SHP77 (cell line): ENCODE results near the gene FAM163B.

Source experiments
- DNase-seq, 2 experiments: peaks; one replicate each; lab custom pipeline; 2025; lab: John Stamatoyannopoulos, UW

The FAM163B gene

DNA sequence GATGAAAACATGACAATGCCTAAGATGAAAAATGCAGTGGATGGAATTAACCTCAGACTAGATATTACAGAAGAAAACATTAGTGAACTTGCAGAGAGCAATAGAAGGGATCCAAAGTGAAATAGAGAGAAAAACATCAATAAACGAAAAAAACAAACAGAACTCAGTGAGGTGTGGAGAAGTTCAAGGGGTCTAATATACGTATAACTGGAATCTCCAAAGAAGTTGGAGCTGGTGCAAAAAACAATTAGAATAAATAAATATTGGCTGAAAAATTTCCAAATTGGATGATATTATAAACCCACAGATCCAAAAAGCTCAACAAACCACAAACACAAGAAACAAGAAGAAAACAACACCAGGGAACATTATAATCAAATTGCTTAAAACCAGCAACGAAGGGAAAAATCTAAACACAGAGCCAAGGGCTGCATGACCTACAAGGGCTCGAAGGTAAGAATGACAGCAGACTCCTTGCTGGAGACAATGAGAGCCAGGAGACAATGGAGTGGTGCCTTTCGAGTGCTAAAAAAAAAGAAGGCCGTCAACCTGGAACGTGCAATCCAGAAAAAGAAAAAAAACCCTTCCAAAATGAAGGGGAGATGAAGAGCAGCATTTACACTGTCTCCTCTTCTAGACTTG lies 11.8 kb downstream of the FAM163B start:
- no peak for DNase-seq

DNA sequence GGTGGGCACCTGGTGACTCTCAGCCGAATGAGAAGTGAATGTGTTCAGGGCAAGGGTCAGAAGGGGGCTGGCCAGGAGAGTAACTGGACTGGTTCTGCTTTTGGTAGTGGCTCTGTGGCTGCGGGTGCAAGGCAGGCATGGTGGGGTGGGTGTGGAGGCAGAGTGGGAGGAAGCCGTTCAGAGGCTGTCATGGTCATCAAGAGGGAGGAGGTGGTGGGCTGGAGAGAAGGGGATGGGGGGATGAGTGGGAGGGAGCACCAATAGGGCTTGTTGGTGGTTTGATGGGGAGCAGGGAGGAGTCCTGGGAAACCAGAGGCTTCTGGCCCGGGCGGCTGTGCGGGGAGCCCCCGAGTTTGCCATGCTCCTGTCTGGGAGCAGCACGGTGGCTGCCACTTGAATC lies 13.3 kb downstream of the FAM163B start:
- DNase-seq = no peak

DNA sequence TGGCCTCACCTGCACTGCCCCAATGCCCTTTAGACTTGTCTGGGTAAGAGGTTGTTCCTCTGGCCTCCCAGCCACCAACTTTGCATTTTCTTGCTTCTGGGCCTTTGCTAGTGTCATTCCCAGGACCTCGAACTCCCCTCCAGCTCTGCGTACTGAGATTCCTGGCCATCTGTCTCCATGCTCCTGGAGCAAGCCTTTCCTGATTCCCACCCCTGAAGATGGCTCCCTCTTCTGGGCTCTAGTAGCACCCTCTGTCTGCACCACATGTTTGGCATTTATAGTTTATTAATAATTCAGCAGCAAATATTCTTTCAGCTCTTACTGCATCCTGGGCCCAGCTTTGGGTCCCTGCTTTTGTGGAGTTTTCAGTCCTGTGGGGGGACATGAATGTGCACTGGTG lies 14.9 kb downstream of the FAM163B start:
- no peak for DNase-seq

DNA sequence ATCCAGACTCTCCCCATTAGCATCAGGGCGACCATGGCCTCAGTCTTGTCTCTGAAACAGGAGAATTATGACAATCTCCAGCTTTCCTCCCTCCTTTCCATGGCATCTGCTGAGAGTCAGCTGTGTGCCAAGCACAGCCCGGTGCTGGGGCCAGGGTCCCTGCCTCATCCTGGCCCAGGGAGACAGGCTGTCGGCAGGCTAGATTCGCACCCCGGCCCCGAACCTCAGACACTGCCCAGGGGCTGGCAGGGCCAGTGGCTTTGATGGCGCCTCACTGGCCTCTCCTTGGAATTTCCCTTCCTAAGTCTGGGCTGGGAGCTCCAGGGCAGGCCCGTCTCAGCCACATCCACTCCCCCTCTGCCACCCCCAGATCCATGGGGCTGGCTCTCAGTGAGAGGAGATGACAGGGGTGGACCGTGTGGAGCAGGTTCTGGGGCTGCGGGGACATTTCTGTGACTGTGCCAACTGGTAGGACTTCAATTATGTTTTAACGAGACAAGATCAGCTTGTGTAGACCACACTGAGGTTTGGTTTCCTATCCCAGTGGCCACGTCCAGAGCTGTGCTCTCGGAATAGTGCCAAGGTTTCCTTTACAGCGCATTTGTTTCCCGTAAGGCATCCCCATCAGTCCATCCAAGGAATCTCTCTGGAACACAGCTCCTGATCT lies 15.5 kb downstream of the FAM163B start:
- DNase-seq = no peak

DNA sequence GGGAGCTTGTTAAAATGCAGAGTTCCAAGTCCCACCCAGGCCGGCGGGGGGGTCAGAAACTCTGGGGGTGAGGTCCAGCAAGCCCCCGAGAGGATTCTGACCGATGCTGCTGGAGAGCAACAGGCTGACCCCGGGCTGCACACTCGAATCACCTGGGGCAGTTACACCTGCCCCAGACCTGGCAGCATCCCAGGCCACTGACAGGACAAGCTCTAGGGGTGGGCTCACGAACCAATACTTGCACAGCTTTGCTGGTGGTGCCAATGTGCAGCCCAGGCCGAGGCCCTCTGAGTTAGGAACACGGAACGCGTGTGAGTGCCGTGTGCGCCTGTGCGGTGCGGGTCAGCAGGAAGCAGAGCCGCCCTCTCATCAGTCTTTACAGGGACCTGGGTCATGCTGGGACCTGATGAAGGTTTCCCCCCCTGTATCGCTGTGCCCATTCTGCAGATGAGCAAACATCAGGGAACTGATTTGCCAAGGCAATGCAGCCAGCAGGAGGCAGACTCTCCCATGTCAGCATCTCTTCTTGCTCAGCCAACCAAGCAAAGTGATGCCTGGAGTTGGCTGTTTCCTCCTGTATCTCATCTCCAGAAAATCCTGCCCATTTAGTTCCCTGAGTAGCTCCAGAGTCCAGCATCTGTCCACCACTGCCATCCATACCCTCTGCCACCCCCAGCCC lies 16.3 kb downstream of the FAM163B start:
- no peak for DNase-seq

DNA sequence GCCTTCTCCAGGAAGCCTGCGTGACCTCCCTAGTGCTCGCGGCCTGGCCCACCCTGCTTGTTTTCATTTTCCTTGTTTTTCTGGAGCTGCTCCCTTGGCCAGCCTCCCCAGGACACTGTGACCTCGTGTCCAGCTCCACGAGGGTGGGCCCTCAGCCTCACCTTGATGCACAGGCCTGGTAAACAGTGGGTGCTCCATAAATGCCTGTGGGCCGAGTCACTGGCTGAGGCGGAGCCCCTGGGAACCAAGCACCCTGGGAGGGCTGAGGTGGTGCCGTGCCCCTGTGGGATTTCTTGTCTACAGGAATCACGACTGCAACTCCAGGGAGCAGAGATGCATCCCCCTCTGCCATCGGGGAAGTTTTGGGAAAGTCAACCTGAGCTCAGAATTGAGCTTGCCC lies 17.2 kb downstream of the FAM163B start:
- no peak for DNase-seq

DNA sequence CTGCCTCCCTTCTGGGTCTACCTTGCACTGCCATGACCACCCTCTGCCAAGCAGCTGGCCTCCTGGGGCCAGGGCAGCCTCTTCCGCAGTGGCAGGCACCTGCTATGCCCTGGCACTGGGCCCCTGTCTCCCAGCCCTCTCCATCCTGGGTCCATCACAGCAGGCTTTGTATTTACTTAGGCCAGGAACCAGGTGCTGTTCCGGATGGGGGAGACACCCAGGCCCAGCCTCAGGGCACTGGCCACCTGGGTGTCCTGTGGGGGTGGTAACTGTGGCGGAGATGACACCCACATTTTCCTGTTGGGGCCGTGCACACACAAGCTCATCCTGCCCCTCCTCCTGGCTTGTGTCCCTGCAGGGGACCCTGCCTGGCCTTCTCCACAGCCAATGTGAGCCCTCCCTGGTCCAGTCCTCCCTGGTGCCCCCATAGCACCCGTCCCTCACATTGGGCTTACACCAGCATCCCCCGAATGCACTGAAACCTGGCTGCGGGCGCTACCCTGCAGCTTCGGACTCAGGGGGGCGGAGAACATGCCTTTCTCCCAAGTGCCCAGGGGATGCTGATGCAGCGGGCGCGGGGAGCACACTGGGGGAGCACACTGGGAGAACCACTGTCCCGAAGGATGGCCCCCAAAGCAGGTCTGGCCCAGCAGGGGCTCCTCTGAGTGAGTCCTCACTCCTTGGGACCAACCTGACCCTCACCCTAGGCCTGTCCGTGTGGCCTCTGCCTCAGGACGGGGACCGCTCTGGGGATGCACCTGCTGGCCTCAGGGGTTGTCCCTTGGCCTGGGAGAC lies 17.9 kb downstream of the FAM163B start:
- DNase-seq = peak in 1 of 2 experiments; percentile 76

DNA sequence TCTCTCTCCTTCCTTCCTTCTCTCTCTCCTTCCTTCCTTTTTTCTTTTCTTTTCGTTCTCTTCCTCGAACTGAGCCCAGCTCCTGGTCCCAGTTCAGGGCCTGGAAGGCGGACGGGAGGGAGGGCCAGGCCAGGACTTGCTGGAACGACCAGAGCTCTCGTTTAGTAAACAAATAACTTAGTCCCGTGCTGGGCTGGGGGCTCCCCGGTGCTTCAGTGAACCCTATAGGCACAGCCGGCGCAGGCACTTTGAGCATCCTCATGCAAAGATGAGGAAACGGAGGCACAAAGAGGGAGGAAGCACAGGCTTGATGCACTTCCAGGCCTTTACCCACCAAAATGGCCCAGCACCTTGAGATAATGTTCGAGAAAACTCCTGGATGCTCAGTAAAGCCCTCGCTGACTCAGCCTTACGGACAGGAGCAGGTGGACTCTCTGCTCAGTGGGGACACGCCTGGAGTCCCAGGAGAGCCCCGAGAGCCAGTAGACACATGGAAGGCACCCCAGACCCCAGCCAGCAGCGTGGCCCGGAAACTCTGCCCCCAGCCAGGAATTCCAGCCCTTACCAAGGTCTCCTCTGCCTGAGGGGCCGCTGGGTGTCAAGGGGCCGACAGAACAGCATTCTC lies 18.8 kb downstream of the FAM163B start:
- no peak for DNase-seq

DNA sequence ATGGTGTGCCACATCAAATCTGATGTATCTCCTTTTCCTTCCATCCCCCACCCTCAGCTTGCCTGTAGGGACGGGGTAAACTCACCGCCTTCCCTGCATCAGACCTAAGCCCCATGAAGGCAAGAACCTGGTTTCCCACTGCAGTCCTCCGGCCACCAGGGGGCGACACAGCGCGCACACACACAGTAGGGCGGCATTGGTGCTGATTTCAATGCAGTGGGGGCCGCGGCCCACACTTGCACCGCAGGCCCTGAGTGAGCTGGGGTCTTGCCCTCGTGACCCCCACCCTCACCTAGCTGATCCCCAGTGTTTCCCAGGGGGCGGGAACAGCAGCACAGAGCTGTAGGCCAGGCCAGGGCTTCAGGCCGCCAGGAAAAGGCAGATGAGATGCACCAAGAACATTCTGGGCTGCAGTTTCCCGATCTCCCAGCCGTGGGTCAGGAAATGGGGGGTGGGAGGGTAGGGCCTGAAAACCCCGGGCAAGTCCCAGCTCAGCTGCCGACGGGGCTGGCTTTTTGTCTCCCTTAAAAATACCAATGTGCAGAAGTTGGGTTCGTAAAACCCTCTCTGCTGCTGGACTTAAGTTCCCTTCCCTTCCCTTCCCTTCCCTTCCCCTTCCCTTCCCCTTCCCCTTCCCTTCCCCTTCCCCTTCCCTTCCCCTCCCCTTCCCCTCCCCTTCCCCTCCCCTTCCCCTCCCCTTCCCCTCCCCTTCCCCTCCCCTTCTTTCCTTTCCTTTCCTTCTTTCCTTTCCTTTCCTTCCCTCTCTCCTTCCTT lies 19.5 kb downstream of the FAM163B start:
- DNase-seq = peak; percentile 21 to 33

DNA sequence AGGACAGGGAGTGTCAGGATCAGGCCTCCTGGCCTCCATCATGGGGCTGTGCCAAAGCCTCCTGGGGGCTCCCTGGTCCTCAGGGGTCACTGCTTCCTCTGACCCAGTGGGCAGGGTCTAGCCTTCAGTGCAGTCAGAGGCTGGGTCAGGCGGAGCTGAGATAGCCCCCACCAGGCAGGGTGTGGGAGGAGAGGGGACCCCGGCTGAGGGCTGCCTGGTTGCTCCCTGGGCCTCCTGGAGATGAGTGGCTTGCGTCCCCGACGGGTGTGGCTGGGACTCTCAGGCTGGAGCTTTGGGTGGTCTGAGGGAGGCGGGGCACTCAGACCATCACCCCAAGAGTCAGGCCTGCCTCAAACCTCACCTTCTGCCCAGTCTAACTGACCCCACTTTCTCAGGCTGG lies 21.7 kb downstream of the FAM163B start:
- no peak for DNase-seq

DNA sequence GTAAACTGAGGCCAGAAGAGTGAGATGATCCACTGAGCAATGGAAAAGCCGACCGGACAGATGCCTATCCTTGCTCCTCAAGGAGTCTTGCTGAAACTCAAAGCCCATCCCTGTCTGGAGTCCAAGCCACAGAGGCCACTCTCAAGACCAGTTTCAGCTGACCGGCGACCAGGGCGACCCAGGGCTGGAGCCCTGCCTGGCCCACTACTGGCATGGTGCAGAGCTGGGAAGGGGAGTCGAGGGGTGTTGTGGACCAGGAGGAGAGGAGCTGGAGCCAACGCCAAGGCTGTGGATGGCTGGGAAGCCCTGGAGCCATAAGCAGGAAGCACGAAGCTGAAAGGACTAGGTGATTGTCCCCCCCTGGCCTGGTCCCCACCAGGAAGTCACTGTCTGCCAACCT lies 22.1 kb downstream of the FAM163B start:
- no peak for DNase-seq

DNA sequence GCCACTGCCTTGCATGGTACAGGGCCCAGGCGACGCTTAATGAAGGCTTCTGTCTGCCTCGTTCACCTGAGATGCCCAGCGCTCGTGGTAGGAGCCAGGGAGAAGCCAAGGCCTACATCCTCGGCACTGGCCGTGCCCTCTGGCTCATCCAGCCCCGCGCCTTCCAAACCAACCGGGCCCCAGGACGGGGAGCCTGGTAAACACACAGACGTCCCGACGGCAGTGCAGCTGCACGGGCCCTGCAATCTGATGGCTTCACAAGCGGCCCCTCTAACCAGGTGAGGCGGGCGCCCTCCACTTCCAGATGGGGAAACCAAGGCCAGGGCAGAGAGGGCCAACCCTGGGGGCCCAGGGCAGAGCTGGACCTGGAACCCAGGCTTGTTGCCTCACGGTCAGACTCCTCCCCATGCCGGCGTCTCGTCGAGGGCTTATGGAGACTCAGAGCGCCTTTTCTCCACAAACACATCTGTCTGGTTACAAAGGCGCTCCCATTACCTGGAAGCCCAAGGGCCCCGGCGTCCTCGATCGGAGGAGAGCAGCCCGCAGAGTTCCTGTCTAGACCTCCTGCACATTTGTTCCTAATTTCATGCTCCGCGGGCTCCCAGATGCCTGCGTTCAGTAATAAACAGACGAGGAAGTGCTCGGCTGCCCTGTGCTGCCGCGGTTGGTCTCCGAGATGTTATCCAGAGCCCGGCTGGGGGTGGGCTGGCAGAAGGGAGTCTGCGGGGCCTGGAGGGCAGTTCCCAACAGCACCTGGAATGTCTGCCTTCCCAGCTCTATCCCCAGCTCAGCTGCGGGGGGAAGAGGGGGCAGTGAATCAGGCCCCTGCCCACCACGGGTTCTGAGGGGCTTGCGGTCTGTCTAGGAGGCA lies 23.5 kb downstream of the FAM163B start:
- peak in 1 of 2 experiments; percentile 47 for DNase-seq

DNA sequence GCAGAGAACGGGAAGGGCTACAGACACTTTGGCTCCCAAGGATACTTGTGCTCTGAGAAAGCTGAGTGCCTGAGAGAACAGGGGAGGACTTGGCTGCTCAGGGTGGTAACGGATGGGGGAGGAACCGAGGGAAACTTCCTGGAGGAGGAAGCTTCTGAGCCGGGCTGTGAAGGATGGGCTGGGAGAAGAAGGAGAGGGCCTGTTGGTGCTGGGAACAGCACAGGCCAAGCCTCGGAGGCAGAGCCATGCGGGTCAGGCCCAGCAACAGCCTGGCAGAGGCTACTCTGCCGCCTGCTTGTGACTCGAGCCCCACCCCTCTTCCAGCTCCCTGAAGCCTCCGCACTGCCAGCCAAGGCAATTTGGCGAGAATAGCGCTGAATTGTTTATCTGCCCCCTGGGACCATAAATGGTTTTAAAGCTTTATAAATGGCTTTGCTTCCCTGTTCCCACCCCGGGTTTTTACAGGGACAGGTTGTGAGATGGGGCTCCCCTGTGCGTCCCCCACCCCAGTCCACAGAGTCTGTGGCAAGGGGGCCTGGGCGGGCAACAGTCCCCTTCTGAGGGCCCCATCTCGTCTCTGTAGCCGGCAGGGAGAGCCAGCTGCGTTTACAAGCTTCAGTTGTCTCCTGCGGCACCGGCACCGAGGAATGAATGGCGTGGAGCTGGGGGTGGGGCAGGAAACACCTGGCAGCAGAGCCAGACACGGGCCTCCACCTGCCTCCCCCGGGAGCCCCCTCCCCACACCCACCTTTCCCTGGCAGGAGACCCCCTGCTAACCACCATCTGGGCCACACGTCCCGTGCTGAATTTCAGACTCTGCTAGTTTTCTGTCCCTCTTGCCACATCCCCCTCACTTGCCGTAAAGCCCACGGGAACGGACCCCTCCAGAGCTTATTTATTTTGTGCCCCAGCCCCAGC lies 24.4 kb downstream of the FAM163B start:
- DNase-seq = peak; percentile 64 to 86

DNA sequence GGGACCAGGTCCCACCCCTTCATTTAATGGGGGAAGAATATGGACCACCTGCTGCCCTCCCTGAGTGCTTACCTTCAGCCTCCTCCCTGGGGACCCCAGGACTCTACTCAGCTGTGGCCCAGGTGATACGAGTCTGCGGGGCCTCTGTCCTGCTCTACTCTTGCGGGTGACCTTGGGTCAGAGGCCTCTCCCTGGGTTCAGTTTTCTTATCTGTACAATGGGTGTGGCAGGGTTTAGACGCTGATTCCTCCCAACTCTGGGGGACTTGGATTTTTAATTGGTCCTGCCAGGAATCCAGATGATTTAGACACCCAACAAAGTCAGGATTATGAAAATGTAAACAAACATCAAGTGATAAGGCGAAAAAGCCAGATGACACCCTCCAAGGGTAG lies 25.0 kb downstream of the FAM163B start:
- no peak for DNase-seq

DNA sequence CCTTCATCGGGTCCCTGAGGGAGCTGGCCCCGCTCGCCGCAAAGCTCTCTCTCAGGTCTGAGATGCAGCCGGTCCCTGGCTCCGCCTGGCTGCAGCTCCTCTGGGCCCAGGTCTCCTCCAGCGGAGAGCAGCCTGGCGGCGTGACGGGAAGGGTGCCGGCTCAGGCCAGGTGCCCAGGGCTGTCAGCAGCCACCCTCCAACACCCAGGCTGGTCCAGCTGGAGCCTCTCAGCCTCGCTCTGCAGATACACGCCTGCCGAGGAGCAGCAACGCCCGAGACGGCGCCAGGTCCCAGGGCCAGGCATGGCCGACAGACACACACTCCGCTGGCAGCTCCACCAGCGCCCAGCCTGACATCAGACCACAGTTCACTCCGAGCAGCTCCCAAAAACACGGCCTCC lies 25.6 kb downstream of the FAM163B start:
- DNase-seq = peak; percentile 72 to 74

DNA sequence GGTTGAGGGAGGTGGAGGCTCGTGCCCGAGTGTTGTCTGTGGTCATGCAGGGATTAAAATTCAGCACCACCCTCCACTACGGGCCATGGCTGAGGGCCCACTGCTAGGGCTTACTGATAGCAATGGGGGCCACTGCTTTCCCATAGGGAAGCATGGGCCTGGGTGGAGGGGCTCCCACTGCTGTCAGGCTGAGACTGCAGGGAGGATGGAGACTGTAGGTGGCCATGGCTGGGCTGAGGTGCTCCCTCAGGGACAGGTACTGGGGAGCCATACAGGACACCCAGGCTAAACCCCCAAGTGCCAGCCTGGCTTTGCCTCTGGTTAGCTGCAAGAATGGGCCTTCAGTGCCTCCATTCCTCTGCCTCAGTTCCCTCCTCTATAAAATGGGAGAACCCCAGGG lies 26.1 kb downstream of the FAM163B start:
- no peak for DNase-seq

DNA sequence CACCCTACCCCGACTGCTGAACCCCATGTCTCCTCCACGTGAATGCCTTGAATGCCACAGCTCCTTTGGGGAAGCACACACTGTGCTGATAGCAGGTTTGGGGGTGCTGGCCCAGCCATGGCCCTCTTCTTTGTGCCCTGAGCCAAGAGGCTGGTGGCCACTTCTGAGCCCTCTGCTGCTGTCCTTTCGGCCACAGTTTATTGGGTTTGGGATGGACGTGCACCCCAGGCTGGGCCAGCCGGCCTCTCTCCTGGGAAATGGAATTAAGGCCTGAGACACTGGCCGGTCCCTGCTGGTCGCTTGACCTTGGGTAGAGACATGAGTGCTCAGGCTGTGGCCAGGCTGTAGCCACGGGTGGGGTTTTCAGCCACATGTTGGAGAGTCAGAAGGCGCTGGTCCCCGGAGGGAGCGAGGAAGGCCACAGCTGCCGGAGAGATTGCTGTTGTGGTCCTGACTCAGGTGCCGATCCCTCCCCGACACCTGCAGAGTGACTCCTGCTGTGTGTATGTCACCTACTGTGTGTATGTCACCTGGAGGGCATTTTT lies 26.6 kb downstream of the FAM163B start:
- DNase-seq = no peak

DNA sequence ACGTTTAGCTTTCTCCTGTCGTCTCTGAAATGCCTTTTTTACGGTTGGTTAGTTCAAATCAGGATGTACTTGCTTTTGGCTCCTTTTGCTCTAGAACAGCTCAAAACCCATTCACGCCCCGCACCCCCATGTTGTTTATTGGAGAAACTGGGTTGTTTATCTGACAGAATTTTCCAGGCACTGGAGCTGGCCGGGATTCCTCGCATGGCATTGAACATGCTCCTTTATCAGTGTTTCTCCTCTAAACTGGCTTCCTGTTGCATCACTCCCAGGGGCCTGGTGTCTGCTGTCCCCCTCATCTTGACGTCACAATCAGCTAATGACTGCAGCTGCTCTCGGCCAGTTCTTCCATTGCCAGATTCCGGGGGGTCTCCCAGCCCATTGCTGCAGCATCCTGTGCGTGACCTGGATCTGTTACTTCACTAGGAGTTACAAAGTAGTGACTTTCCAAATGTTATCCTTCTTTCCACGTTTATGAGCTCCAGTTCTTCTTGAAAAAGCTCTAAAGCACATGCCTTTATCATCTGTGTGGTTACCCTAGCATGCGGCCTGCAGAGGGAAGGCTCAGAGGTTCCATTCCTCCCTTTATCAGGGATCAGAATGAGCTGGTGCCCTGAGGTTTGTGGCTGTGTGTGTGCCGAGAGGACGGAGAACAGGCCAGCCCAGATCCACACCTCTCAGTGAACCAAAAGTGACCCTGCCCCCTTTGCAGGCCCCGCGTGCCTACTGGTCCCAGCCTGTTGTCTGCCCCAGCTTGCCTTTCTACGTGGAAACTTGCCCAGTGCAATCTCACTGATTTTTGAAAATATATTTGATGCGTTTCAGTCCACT lies 27.5 kb downstream of the FAM163B start:
- no peak for DNase-seq
